ENCODE measurements around the gene GOLGA2. TPM values are rescaled to one million over a fixed set of nuclear protein-coding genes. Genes with fewer than 3 reads are reported as not detected.

Gene GOLGA2
- total and polyA plus RNA-seq, 2 donors (not counting 1 experiment from before 2014, with no cell fraction given) = 118 to 126 TPM

DNA sequence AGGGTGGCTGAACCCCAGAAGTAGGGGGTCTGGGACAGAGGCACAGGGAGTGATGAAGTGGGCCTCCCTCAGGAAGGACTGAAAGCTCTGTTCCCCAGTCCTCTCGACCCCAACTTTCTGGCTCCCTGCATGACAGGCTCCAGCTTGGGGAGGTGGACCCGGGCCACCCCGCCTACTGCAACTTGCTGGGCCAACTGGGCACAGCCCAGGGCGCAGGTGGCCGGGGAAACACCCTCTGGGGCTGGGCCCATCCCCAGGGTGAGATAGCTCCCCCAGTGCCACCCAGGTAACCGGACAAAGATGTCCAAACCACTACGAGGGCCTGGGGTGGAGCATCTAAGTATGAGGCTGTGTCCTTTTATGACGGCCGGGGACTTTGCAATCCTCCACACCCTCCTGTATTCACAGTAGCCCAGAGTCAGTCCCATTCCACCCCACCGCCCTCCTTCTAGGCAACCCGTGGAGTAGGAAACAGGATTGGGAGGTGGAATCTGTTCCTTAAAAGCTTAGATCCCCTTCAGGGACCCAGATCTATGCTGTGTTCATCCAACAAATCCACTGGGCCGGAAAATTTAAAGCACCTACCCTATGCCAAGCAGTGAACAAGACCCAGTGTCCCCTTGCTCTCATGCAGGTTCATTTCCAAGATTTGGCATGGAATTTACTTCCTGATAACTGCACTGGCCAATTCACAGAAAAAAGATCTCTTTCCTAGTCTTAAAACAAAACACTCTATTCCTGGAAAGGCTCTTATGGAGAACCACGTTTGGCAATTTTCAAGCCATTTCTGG is 52.7 kb downstream of the GOLGA2 start:
- H3K27me3 ChIP-seq (ENCODE audit: control insufficient read depth, insufficient read depth, low read length) = no peaks in the 10 kb centered on the region
- no peaks in the 10 kb centered on the region for H3K36me3 ChIP-seq (ENCODE audit: control insufficient read depth, insufficient read depth, low read length)
- no peak overlapping the region for H3K4me3 ChIP-seq (replicated peaks in 1 of 4; ENCODE audit: control extremely low read depth in 1 of 4, insufficient read depth in 1 of 4, low read depth in 3 of 4, low read length in 4 of 4)
- H3K79me2 ChIP-seq (ENCODE audit: control insufficient read depth, insufficient read depth, low read length) = no peaks in the 10 kb centered on the region
- no peak overlapping the region for H3K9ac ChIP-seq (ENCODE audit: insufficient read depth, low read length)
- no peak overlapping the region for H3K27ac ChIP-seq (ENCODE audit: insufficient read depth, low read length)
- no peak overlapping the region for H3K4me2 ChIP-seq (ENCODE audit: extremely low read depth, insufficient read depth, low read length)
- H3K9me3 ChIP-seq (ENCODE audit: control insufficient read depth, insufficient read depth, low read depth, low read length) = no peaks in the 10 kb centered on the region
- no peaks in the 10 kb centered on the region for H4K20me1 ChIP-seq (ENCODE audit: control insufficient read depth, extremely low read depth, insufficient read depth, low read length)
- no peak overlapping the region for H2AFZ ChIP-seq (ENCODE audit: low read length)
- no peaks in the 10 kb centered on the region for H3K4me1 ChIP-seq (ENCODE audit: control insufficient read depth, extremely low read depth, insufficient read depth, low read length)
- DNase-seq (ENCODE audit: low read depth in 2 of 2) = no peak
- no peak for TF ChIP-seq EZH2 (IDR thresholded peaks at IDR 0.05; ENCODE audit: low read length, missing control alignments)
- TF ChIP-seq, protein P1, sequence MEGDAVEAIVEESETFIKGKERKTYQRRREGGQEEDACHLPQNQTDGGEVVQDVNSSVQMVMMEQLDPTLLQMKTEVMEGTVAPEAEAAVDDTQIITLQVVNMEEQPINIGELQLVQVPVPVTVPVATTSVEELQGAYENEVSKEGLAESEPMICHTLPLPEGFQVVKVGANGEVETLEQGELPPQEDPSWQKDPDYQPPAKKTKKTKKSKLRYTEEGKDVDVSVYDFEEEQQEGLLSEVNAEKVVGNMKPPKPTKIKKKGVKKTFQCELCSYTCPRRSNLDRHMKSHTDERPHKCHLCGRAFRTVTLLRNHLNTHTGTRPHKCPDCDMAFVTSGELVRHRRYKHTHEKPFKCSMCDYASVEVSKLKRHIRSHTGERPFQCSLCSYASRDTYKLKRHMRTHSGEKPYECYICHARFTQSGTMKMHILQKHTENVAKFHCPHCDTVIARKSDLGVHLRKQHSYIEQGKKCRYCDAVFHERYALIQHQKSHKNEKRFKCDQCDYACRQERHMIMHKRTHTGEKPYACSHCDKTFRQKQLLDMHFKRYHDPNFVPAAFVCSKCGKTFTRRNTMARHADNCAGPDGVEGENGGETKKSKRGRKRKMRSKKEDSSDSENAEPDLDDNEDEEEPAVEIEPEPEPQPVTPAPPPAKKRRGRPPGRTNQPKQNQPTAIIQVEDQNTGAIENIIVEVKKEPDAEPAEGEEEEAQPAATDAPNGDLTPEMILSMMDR (conservative IDR thresholded peaks at IDR 0.05 in 1 of 2, IDR thresholded peaks at IDR 0.05 in 1 of 2; ENCODE audit: low read depth in 1 of 2, low read length in 2 of 2) = no peak

GRCh38 chr9:128222026-128222425 is 53.8 kb downstream of the GOLGA2 start:
- Histone ChIP-seq H4K20me1 (ENCODE audit: control insufficient read depth, extremely low read depth, insufficient read depth, low read length) (no peaks in the 10 kb centered on the region), H2AFZ (ENCODE audit: low read length) (no peak overlapping the region), H3K4me3 (replicated peaks in 1 of 4; ENCODE audit: control extremely low read depth in 1 of 4, insufficient read depth in 1 of 4, low read depth in 3 of 4, low read length in 4 of 4) (no peak overlapping the region), H3K79me2 (ENCODE audit: control insufficient read depth, insufficient read depth, low read length) (no peaks in the 10 kb centered on the region), H3K4me1 (ENCODE audit: control insufficient read depth, extremely low read depth, insufficient read depth, low read length) (peaks cover under 1% of the 10 kb centered on the region), H3K27ac (ENCODE audit: insufficient read depth, low read length) (no peak overlapping the region), H3K9ac (ENCODE audit: insufficient read depth, low read length) (no peak overlapping the region), H3K27me3 (ENCODE audit: control insufficient read depth, insufficient read depth, low read length) (no peaks in the 10 kb centered on the region), H3K4me2 (ENCODE audit: extremely low read depth, insufficient read depth, low read length) (no peak overlapping the region), H3K36me3 (ENCODE audit: control insufficient read depth, insufficient read depth, low read length) (no peaks in the 10 kb centered on the region), H3K9me3 (ENCODE audit: control insufficient read depth, insufficient read depth, low read depth, low read length) (no peaks in the 10 kb centered on the region)
- DNase-seq (ENCODE audit: low read depth in 2 of 2) = no peak
- TF ChIP-seq, protein P1 (conservative IDR thresholded peaks at IDR 0.05 in 1 of 2, IDR thresholded peaks at IDR 0.05 in 1 of 2; ENCODE audit: low read depth in 1 of 2, low read length in 2 of 2) = no peak
- TF ChIP-seq EZH2 (IDR thresholded peaks at IDR 0.05; ENCODE audit: low read length, missing control alignments) = no peak

- no peak for TF ChIP-seq EZH2 (IDR thresholded peaks at IDR 0.05; ENCODE audit: low read length, missing control alignments)
- TF ChIP-seq, protein P1 (conservative IDR thresholded peaks at IDR 0.05 in 1 of 2, IDR thresholded peaks at IDR 0.05 in 1 of 2; ENCODE audit: low read depth in 1 of 2, low read length in 2 of 2) = no peak
- H3K27me3 ChIP-seq (ENCODE audit: control insufficient read depth, insufficient read depth, low read length) = no peaks in the 10 kb centered on the region
Measured at GRCh38 chr9:128219831-128220230, 56.0 kb downstream of the GOLGA2 start.

More at GRCh38 chr9:128219831-128220230, 56.0 kb downstream of the GOLGA2 start:
- H4K20me1 ChIP-seq (ENCODE audit: control insufficient read depth, extremely low read depth, insufficient read depth, low read length) = peaks cover 2% of the 10 kb centered on the region
- H2AFZ ChIP-seq (ENCODE audit: low read length) = no peak overlapping the region
- DNase-seq (ENCODE audit: low read depth in 2 of 2) = no peak
- no peaks in the 10 kb centered on the region for H3K9me3 ChIP-seq (ENCODE audit: control insufficient read depth, insufficient read depth, low read depth, low read length)
- H3K4me2 ChIP-seq (ENCODE audit: extremely low read depth, insufficient read depth, low read length) = no peak overlapping the region
- H3K36me3 ChIP-seq (ENCODE audit: control insufficient read depth, insufficient read depth, low read length) = no peaks in the 10 kb centered on the region
- H3K4me1 ChIP-seq (ENCODE audit: control insufficient read depth, extremely low read depth, insufficient read depth, low read length) = peaks cover 11% of the 10 kb centered on the region
- no peak overlapping the region for H3K9ac ChIP-seq (ENCODE audit: insufficient read depth, low read length)
- H3K4me3 ChIP-seq (replicated peaks in 1 of 4; ENCODE audit: control extremely low read depth in 1 of 4, insufficient read depth in 1 of 4, low read depth in 3 of 4, low read length in 4 of 4) = no peak overlapping the region
- H3K27ac ChIP-seq (ENCODE audit: insufficient read depth, low read length) = no peak overlapping the region
- H3K79me2 ChIP-seq (ENCODE audit: control insufficient read depth, insufficient read depth, low read length) = no peaks in the 10 kb centered on the region

All from fibroblast of lung (primary cell).